ENCODE measurements around the gene ZNF277.

Gene ZNF277

GRCh38 chr7:112360681-112361080, 154.2 kb downstream of the ZNF277 start:
- DNase-seq = no peak

GRCh38 chr7:112361154-112361553, 154.7 kb downstream of the ZNF277 start:
- DNase-seq = no peak

GRCh38 chr7:112362053-112362650, 155.7 kb downstream of the ZNF277 start:
- no peak for DNase-seq

- no peak for DNase-seq
Measured at GRCh38 chr7:112362731-112363131, 156.2 kb downstream of the ZNF277 start.

GRCh38 chr7:112364388-112364787, 157.9 kb downstream of the ZNF277 start:
- DNase-seq = no peak

- DNase-seq = no peak
Measured at GRCh38 chr7:112365551-112365950, 159.1 kb downstream of the ZNF277 start.

- DNase-seq = no peak
Measured at GRCh38 chr7:112366886-112367285, 160.4 kb downstream of the ZNF277 start.

- no peak for DNase-seq
Measured at GRCh38 chr7:112370436-112370835, 163.9 kb downstream of the ZNF277 start.

- DNase-seq = no peak
Measured at GRCh38 chr7:112371701-112372100, 165.2 kb downstream of the ZNF277 start.

- no peak for DNase-seq
Measured at GRCh38 chr7:112372101-112372500, 165.6 kb downstream of the ZNF277 start.

- no peak for DNase-seq
Measured at GRCh38 chr7:112377593-112377992, 171.1 kb downstream of the ZNF277 start.

GRCh38 chr7:112381311-112382091, 175.0 kb downstream of the ZNF277 start:
- DNase-seq = no peak

- peak; percentile 26 for DNase-seq
Measured at GRCh38 chr7:112383671-112384417, 177.3 kb downstream of the ZNF277 start.

GRCh38 chr7:112385516-112385915, 179.0 kb downstream of the ZNF277 start:
- DNase-seq = no peak

GRCh38 chr7:112386619-112387018, 180.1 kb downstream of the ZNF277 start:
- DNase-seq = no peak

GRCh38 chr7:112390167-112390566, 183.7 kb downstream of the ZNF277 start:
- DNase-seq = no peak

- peak; percentile 22 for DNase-seq
Measured at GRCh38 chr7:112391079-112391821, 184.8 kb downstream of the ZNF277 start.

- DNase-seq = peak; percentile 33
Measured at GRCh38 chr7:112391841-112392286, 185.4 kb downstream of the ZNF277 start.

Data from midbrain (tissue), 1 donor.